K562 (cell line): ENCODE measurements around the gene GOLGA2. TPM values are rescaled to one million over a fixed set of nuclear protein-coding genes. Genes with fewer than 3 reads are reported as not detected.
A peak's percentile ranks its signal among the peaks of the same experiment; 100 is the strongest.

Source experiments
- ATAC-seq: fragments of 200-7000 bp; cut with Tn5 transposase; 3 replicates; pipeline ENCODE4 v1.9.1; 2020; ENCODE audit warnings: moderate library complexity
- BruUV-seq: library from RNA; stranded (reverse); fragments of 400-500 nt; replicated peaks from 2 replicates; lab custom pipeline; 2021; lab: Mats Ljungman, UMichigan
- CTCF ChIA-PET: fragments of 300-600 bp; formaldehyde crosslinking; extraction: SDS; loops from one replicate; lab custom pipeline; 2021; ENCODE audit warnings: low intra/inter-chr PET ratio; lab: Yijun Ruan, JAX
- POLR2A ChIA-PET: fragments of 300-600, 350-650 bp; sonication (Branson Sonifier 250); formaldehyde crosslinking; extraction: SDS; loops from one replicate; lab custom pipeline; 2021; ENCODE audit warnings: antibody characterized with exemption, inconsistent platforms; lab: Yijun Ruan, JAX
- DNase-seq, 4 experiments: peaks; one replicate each; pipeline versions ENCODE4 v3.0.0 to v3.0.0-alpha.2; 2011 to 2018; ENCODE audit warnings: low spot score in 3 of 4, mixed read lengths in 3 of 4; ENCODE audit errors: extremely low read depth in 1 of 4
- FAIRE-seq: peaks from 2 replicates; lab custom pipeline; 2011; peaks lifted over from hg19 to GRCh38; lab: Jason Lieb, UNC
- H2AFZ ChIP-seq: 2 replicates; pipeline ENCODE4 v1.6.0; 2011; ENCODE audit warnings: low read depth, low read length, control low read depth, inconsistent platforms
- H3K27ac ChIP-seq: fragments of 200-600 bp; 3 replicates; pipeline ENCODE4 v1.8.0; 2011; ENCODE audit warnings: low read depth, mild to moderate bottlenecking, control low read depth, inconsistent platforms, low read length, moderate library complexity, mixed read lengths; ENCODE audit errors: extremely low read depth
- H3K27me3 ChIP-seq, 2 experiments: fragments of 300-600 bp in 1 of 2; 2 replicates in 1 of 2; 3 replicates in 1 of 2; pipeline versions ENCODE4 v1.6.0 to v1.8.0; 2011; ENCODE audit warnings: inconsistent platforms in 2 of 2, low read length in 2 of 2, mild to moderate bottlenecking in 1 of 2, mixed read lengths in 1 of 2, moderate library complexity in 1 of 2; ENCODE audit not compliant: control insufficient read depth in 2 of 2, insufficient read depth in 2 of 2
- H3K36me3 ChIP-seq: fragments of 300-600 bp; 3 replicates; pipeline ENCODE4 v1.8.0; 2011; ENCODE audit warnings: mild to moderate bottlenecking, low read length, inconsistent platforms; ENCODE audit not compliant: control insufficient read depth, insufficient read depth
- H3K4me1 ChIP-seq, 2 experiments: fragments of 200-600 bp in 1 of 2; replicated peaks in 1 of 2; 2 replicates in 1 of 2; 3 replicates in 1 of 2; pipeline versions ENCODE4 v1.5.1 to v1.8.0; 2011; ENCODE audit warnings: inconsistent platforms in 2 of 2, low read length in 2 of 2, mild to moderate bottlenecking in 1 of 2, mixed read lengths in 1 of 2, moderate library complexity in 1 of 2; ENCODE audit not compliant: control insufficient read depth in 2 of 2, insufficient read depth in 2 of 2
- H3K4me2 ChIP-seq: 2 replicates; pipeline ENCODE4 v1.6.1; 2011; ENCODE audit warnings: low read length, control low read depth, inconsistent platforms, mixed read lengths; ENCODE audit not compliant: insufficient read depth
- H3K4me3 ChIP-seq: fragments of 200-600 bp; sonication (generic), shearing (Covaris generic); 2 replicates; pipeline ENCODE4 v1.5.1; 2016; ENCODE audit warnings: control low read depth, inconsistent platforms
- H3K79me2 ChIP-seq: fragments of 200-600 bp; 3 replicates; pipeline ENCODE4 v1.8.0; 2011; ENCODE audit warnings: low read length, inconsistent platforms; ENCODE audit not compliant: control insufficient read depth, insufficient read depth
- H3K9ac ChIP-seq, 2 experiments: 2 replicates each; pipeline versions ENCODE4 v1.6.0 to v1.6.1; 2011; ENCODE audit warnings: low read depth in 2 of 2, low read length in 2 of 2, control low read depth in 1 of 2, inconsistent platforms in 1 of 2, mild to moderate bottlenecking in 1 of 2, mixed read lengths in 1 of 2; ENCODE audit not compliant: insufficient read depth in 1 of 2
- H3K9me1 ChIP-seq: one replicate; pipeline ENCODE4 v1.6.0; 2011; ENCODE audit warnings: inconsistent platforms, mild to moderate bottlenecking, low read length, moderate library complexity; ENCODE audit not compliant: control insufficient read depth, insufficient read depth
- H3K9me3 ChIP-seq: replicated peaks from 2 replicates; pipeline ENCODE4 v1.5.1; 2011; ENCODE audit warnings: low read depth, low read length, inconsistent platforms; ENCODE audit not compliant: control insufficient read depth, insufficient read depth
- H4K20me1 ChIP-seq: replicated peaks from 2 replicates; pipeline ENCODE4 v1.6.1; 2011; ENCODE audit warnings: low read length, inconsistent platforms, mixed read lengths; ENCODE audit not compliant: control insufficient read depth, insufficient read depth
- NR2F6 ChIP-seq: fragments of 450-650 bp; formaldehyde crosslinking; IDR thresholded peaks from 2 replicates; pipeline ENCODE4 v1.4.0; 2020; ENCODE audit warnings: mild to moderate bottlenecking
- SPI1 ChIP-seq: IDR thresholded peaks from 2 replicates; pipeline ENCODE4 v1.6.1; 2011; ENCODE audit warnings: low read depth, low read length, control low read depth, borderline replicate concordance
- ZBTB7A ChIP-seq: IDR thresholded peaks from 2 replicates; pipeline ENCODE4 v1.6.1; 2011; ENCODE audit warnings: low read depth, mild to moderate bottlenecking, low read length, moderate library complexity, borderline replicate concordance; ENCODE audit not compliant: control insufficient read depth
- ZFP1 ChIP-seq: fragments of 450-650 bp; formaldehyde crosslinking; IDR thresholded peaks from 2 replicates; pipeline ENCODE4 v1.4.0; 2020; ENCODE audit warnings: mild to moderate bottlenecking, mixed read lengths
- ZNF830 ChIP-seq: fragments of 250-450 bp; sonication (Bioruptor Pico); IDR thresholded peaks from 2 replicates; pipeline ENCODE4 v1.5.0; 2021; ENCODE audit warnings: mild to moderate bottlenecking
- WGBS: fragments of 100-300 bp; shearing (Covaris generic); methylation state at CpG from one replicate; pipeline ENCODE4 v1.1.6; 2016; ENCODE audit warnings: low coverage, mixed read lengths; ENCODE audit not compliant: insufficient coverage; ENCODE audit errors: missing lambda C conversion rate; 5-methylcytosine and 5-hydroxymethylcytosine counted together
- in situ Hi-C: fragments of 300-500 bp; cut with MboI; formaldehyde crosslinking; loops from 4 replicates; pipeline ENCODE4 v1.15.0; 2018; ENCODE audit warnings: inconsistent platforms, mixed read lengths
- intact Hi-C: fragments of 100-400 bp; cut with micrococcal nuclease; formaldehyde crosslinking; loops from 2 replicates; pipeline ENCODE4 v1.14.2; 2022
- polyA plus RNA-seq, 8 experiments: library from polyadenylated mRNA; depleted of rRNA in 4 of 8; stranded (reverse) in 5 of 8; unstranded in 3 of 8; fragments of >200 nt; fragmentation: Nextera tagmentation in 2 of 8; fragmentation: Illumina TruSeq in 1 of 8; extraction: Ambion mirVana in 2 of 8; extraction: Trizol in 1 of 8; gene quantifications; 2 replicates each; pipeline versions ENCODE4 v1.2.1 to v1.2.3, GENCODE V29; 2011 to 2014; ENCODE audit warnings: inconsistent platforms in 1 of 8, missing spikeins in 1 of 8
- total RNA-seq, 7 experiments: library from RNA; depleted of rRNA in 6 of 7; stranded (reverse); fragments of >200 nt in 6 of 7; fragmentation: Illumina TruSeq in 2 of 7; extraction: Trizol in 2 of 7; gene quantifications; 2 replicates each; pipeline versions ENCODE4 v1.2.1 to v1.2.3, GENCODE V29; 2011 to 2021; ENCODE audit warnings: low replicate concordance in 1 of 7

GOLGA2 gene
- total and polyA plus RNA-seq, 9 of the 15 experiments (the other 6 are each of a cell fraction or from before 2014, with no cell fraction given): 15.7 to 138 (median 76.0) TPM

DNA sequence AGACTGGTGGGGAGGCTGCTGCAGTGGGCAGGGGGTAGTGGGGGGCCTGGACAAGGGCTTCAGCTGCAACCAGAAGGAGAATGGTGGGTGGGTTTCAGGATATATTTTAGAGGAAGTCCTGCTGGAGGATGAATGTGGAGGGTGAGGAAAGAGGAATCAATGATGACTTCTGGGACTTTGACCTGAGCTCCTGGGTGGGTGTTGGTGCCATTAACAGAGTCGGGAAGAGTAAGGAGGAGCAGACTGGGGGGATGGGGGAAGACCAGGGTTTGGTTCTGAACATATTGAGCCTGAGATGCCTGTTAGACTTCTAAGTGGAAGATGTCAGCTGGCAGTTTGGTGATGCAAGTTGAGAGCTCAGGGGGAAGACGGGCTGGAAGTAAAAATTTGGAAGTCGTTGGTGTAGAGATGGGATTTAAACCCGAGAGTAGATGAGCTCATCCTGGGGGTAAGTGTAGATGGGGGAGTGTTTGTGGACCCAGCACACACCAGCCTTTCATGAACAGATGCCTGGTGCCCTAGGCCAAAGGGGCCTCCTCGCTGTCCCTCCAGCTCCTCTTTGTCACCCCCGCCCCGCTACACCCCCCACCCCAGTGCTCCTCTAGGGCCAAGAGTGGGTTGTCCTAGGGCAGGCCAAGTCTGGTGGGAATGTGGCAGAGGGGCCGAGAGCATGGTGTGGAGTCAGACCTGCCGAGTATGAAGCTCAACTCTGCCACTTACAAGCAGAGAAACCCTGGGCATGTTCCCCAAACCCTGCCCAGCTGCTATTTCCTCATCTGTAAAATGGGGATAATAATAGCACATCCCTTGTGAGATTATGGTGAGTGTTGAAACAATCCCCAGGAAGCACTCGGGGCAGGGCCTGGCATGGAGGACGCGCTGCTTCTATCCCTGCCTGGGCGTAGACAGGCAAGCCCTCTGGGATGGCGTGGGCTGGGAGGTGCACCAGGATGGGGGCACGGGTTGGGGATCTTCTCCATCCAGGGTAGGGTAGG is 68.6 kb downstream of the GOLGA2 start:
- Histone ChIP-seq H3K9ac (peak overlapping the region in 1 of 2 experiments; percentile 52; a peak in 1 of 4 replicates), H3K4me1 (peaks cover 21 to 50% of the 10 kb centered on the region in 2 experiments), H4K20me1 (peaks cover 3% of the 10 kb centered on the region), H3K36me3 (0 out of 3 replicates have a peak, but pooled peaks cover 4% of the 10 kb centered on the region), H3K79me2 (no peaks in the 10 kb centered on the region), H3K9me1 (peaks cover 3% of the 10 kb centered on the region), H2AFZ (no peak overlapping the region), H3K4me2 (no peak overlapping the region), H3K9me3 (no peaks in the 10 kb centered on the region), H3K27ac (no peak overlapping the region), H3K4me3 (no peak overlapping the region), H3K27me3 (no peaks in the 10 kb centered on the region)
- in situ Hi-C loops: no loop called here
- no peak for ATAC-seq
- ChIA-PET CTCF (no interaction called here), POLR2A (interaction anchor here (0.5 to 2.5 kb wide), 21 partner anchors 8 to 1514 kb away, joined by 3 to 33 read pairs (median 3); partner anchors contain the start of gene BBLN)
- 57% methylated on average over 15 of the region's 15 CpGs for WGBS
- intact Hi-C loops: loop anchor here (5.0 kb wide), 1 partner anchor 45 kb away; the partner anchor contains the start of gene BBLN
- no peak for FAIRE-seq
- no peak for DNase-seq
- TF ChIP-seq ZFP1 (CRISPR knock-in tag): no peak
- no peak for TF ChIP-seq NR2F6 (CRISPR knock-in tag)
- TF ChIP-seq ZNF830: no peak
- TF ChIP-seq SPI1: 0 out of 2 replicates have a peak, but pooled peaks have one; percentile 21
- no peak for TF ChIP-seq ZBTB7A
- no TSS peak for BruUV-seq
